ENCODE measurements around the gene NOG. TPM values are rescaled to one million over a fixed set of nuclear protein-coding genes. Genes with fewer than 3 reads are reported as not detected.

NOG gene
- total and polyA plus RNA-seq, 2 experiments from 2014 or later: 9.5 to 10.7 TPM

DNA sequence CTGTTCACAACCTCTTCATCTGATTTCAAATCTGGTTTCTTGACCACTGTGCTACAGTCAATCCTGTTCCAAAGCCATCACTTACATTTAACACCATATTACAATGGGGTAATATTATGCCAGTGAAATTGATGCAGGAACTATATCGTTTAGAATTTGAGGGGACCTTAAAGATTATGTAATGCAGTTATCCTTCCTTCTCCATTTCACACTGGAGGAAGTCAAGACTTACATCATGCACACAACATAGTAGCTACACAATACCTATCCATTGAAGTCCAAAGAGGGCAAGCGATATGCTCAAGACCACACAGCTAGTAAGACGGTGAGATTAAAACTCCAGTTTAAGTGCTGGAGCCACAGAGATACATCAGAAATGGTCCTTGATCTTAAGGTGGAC lies 16.8 kb downstream of the NOG start:
- Histone ChIP-seq H3K4me3 (no peak overlapping the region), H3K27ac (no peak overlapping the region), H3K79me2 (no peaks in the 10 kb centered on the region), H3K4me1 (ENCODE audit: insufficient read depth) (no peaks in the 10 kb centered on the region), H3K9me3 (ENCODE audit: low read depth) (no peaks in the 10 kb centered on the region), H3K27me3 (peaks cover 5% of the 10 kb centered on the region), H3K36me3 (replicated peaks; ENCODE audit: insufficient read depth, low read depth) (no peaks in the 10 kb centered on the region), H4K20me1 (ENCODE audit: insufficient read depth, poor library complexity, severe bottlenecking) (no peaks in the 10 kb centered on the region), H3K9me2 (replicated peaks; ENCODE audit: insufficient read depth) (no peaks in the 10 kb centered on the region), H2AFZ (no peak overlapping the region), H3K4me2 (no peak overlapping the region)
- TF ChIP-seq EZH2 (IDR thresholded peaks at IDR 0.05; ENCODE audit: borderline replicate concordance) (no peak), EZH2phosphoT487 (IDR thresholded peaks at IDR 0.05; ENCODE audit: low read depth, severe bottlenecking, unreplicated experiment) (no peak), CTCF (IDR thresholded peaks at IDR 0.05; ENCODE audit: poor library complexity) (no peak)
- DNase-seq (ENCODE audit: low spot score): no peak
- WGBS (ENCODE audit: low lambda C conversion rate, missing lambda C conversion rate): 98% methylated on average over 3 of the region's 3 CpGs

DNA sequence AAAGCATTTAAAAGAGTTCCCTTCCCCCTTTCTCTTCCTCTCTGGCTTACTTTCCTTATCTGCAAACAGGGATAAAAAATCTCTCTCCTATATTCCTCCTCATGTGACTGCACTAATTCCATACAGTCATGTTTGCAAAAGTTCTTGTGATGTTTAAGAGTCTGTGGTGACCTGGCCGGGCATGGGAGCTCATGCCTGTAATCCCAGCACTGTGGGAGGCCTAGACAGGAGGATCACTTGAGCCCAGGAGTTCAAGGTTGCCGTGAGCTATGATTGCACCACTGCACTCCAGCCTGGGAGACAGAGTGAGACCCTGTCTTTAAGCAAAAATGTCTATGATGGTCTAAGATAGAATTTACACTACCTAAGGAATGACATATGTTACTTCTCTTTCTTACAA lies 19.6 kb downstream of the NOG start:
- Histone ChIP-seq H3K4me1 (ENCODE audit: insufficient read depth) (no peaks in the 10 kb centered on the region), H3K9me2 (replicated peaks; ENCODE audit: insufficient read depth) (no peaks in the 10 kb centered on the region), H3K4me3 (no peak overlapping the region), H3K9me3 (ENCODE audit: low read depth) (no peaks in the 10 kb centered on the region), H3K27me3 (no peaks in the 10 kb centered on the region), H3K27ac (no peak overlapping the region), H4K20me1 (ENCODE audit: insufficient read depth, poor library complexity, severe bottlenecking) (no peaks in the 10 kb centered on the region), H3K36me3 (replicated peaks; ENCODE audit: insufficient read depth, low read depth) (no peaks in the 10 kb centered on the region), H2AFZ (no peak overlapping the region), H3K4me2 (no peak overlapping the region), H3K79me2 (no peaks in the 10 kb centered on the region)
- TF ChIP-seq EZH2phosphoT487 (IDR thresholded peaks at IDR 0.05; ENCODE audit: low read depth, severe bottlenecking, unreplicated experiment) (no peak), CTCF (IDR thresholded peaks at IDR 0.05; ENCODE audit: poor library complexity) (no peak), EZH2 (IDR thresholded peaks at IDR 0.05; ENCODE audit: borderline replicate concordance) (no peak)
- 50% methylated on average over 2 of the region's 2 CpGs for WGBS (ENCODE audit: low lambda C conversion rate, missing lambda C conversion rate)
- DNase-seq (ENCODE audit: low spot score): no peak

GRCh38 chr17:56614522-56614921 lies 21.0 kb downstream of the NOG start:
- Histone ChIP-seq H3K4me1 (ENCODE audit: insufficient read depth) (no peaks in the 10 kb centered on the region), H2AFZ (no peak overlapping the region), H3K27ac (no peak overlapping the region), H3K4me2 (no peak overlapping the region), H4K20me1 (ENCODE audit: insufficient read depth, poor library complexity, severe bottlenecking) (no peaks in the 10 kb centered on the region), H3K79me2 (no peaks in the 10 kb centered on the region), H3K4me3 (no peak overlapping the region), H3K36me3 (replicated peaks; ENCODE audit: insufficient read depth, low read depth) (no peaks in the 10 kb centered on the region), H3K27me3 (no peaks in the 10 kb centered on the region), H3K9me3 (ENCODE audit: low read depth) (no peaks in the 10 kb centered on the region), H3K9me2 (replicated peaks; ENCODE audit: insufficient read depth) (no peaks in the 10 kb centered on the region)
- WGBS (ENCODE audit: low lambda C conversion rate, missing lambda C conversion rate): 92% methylated on average over 2 of the region's 2 CpGs
- TF ChIP-seq EZH2phosphoT487 (IDR thresholded peaks at IDR 0.05; ENCODE audit: low read depth, severe bottlenecking, unreplicated experiment): no peak
- TF ChIP-seq CTCF (IDR thresholded peaks at IDR 0.05; ENCODE audit: poor library complexity): no peak
- no peak for TF ChIP-seq EZH2 (IDR thresholded peaks at IDR 0.05; ENCODE audit: borderline replicate concordance)
- DNase-seq (ENCODE audit: low spot score): no peak

- Histone ChIP-seq H3K9me3 (ENCODE audit: low read depth) (no peaks in the 10 kb centered on the region), H3K27ac (no peak overlapping the region), H3K27me3 (no peaks in the 10 kb centered on the region), H2AFZ (no peak overlapping the region), H3K4me3 (no peak overlapping the region), H3K4me1 (ENCODE audit: insufficient read depth) (no peaks in the 10 kb centered on the region), H3K9me2 (replicated peaks; ENCODE audit: insufficient read depth) (no peaks in the 10 kb centered on the region), H3K79me2 (no peaks in the 10 kb centered on the region), H4K20me1 (ENCODE audit: insufficient read depth, poor library complexity, severe bottlenecking) (no peaks in the 10 kb centered on the region), H3K4me2 (no peak overlapping the region), H3K36me3 (replicated peaks; ENCODE audit: insufficient read depth, low read depth) (no peaks in the 10 kb centered on the region)
- DNase-seq (ENCODE audit: low spot score): no peak
- TF ChIP-seq EZH2phosphoT487 (IDR thresholded peaks at IDR 0.05; ENCODE audit: low read depth, severe bottlenecking, unreplicated experiment) (no peak), EZH2 (IDR thresholded peaks at IDR 0.05; ENCODE audit: borderline replicate concordance) (no peak), CTCF (IDR thresholded peaks at IDR 0.05; ENCODE audit: poor library complexity) (no peak)
- 85% methylated on average over 2 of the region's 2 CpGs for WGBS (ENCODE audit: low lambda C conversion rate, missing lambda C conversion rate)
Measured at GRCh38 chr17:56616239-56616638, 22.7 kb downstream of the NOG start.
